Measurements from ENCODE around the gene DNM1. TPM values are rescaled to one million over a fixed set of nuclear protein-coding genes. Genes with fewer than 3 reads are reported as not detected.
"Not testable (repeated sequence)": the region's sequence is repeated elsewhere in the genome, so short reads cannot be mapped to it uniquely, and the experiment has no call there.

DNM1 gene
- total RNA-seq, 1 donor from 2014 or later: 52.7 TPM

GRCh38 chr9:128174062-128174461, 29.1 kb upstream of the DNM1 start:
- DNase-seq (ENCODE audit: low spot score) (no peak), ATAC-seq (no peak)
- intact Hi-C loops (cut with DNase I): no loop called here

- DNase-seq (ENCODE audit: low spot score) (no peak), ATAC-seq (no peak)
- intact Hi-C loops (cut with DNase I): no loop called here
Observed at GRCh38 chr9:128175102-128175563, 28.0 kb upstream of the DNM1 start.

- DNase-seq (ENCODE audit: low spot score) (no peak), ATAC-seq (no peak)
- intact Hi-C loops (cut with DNase I): no loop called here
Observed at GRCh38 chr9:128175726-128176125, 27.5 kb upstream of the DNM1 start.

- ATAC-seq: no peak
- DNase-seq (ENCODE audit: low spot score): no peak
- intact Hi-C loops (cut with DNase I): no loop called here
Observed at GRCh38 chr9:128178806-128179431, 24.3 kb upstream of the DNM1 start.

- intact Hi-C loops (cut with DNase I): no loop called here
- no peak for ATAC-seq
- no peak for DNase-seq (ENCODE audit: low spot score)
Observed at GRCh38 chr9:128180001-128180400, 23.2 kb upstream of the DNM1 start.

GRCh38 chr9:128180447-128180846, 22.7 kb upstream of the DNM1 start:
- peak; percentile 12 for ATAC-seq
- DNase-seq (ENCODE audit: low spot score): no peak
- intact Hi-C loops (cut with DNase I): no loop called here

- ATAC-seq; DNase-seq (ENCODE audit: low spot score); intact Hi-C loops (cut with DNase I): not testable (repeated sequence)
Observed at GRCh38 chr9:128181480-128181879, 21.7 kb upstream of the DNM1 start.

GRCh38 chr9:128182893-128183588, 20.1 kb upstream of the DNM1 start:
- ATAC-seq (no peak), DNase-seq (ENCODE audit: low spot score) (no peak)
- intact Hi-C loops (cut with DNase I): no loop called here

GRCh38 chr9:128185979-128186965, 16.9 kb upstream of the DNM1 start:
- DNase-seq (ENCODE audit: low spot score): no peak
- no peak for ATAC-seq
- intact Hi-C loops (cut with DNase I): no loop called here

- DNase-seq (ENCODE audit: low spot score) (no peak), ATAC-seq (no peak)
- intact Hi-C loops (cut with DNase I): no loop called here
Observed at GRCh38 chr9:128187361-128187760, 15.8 kb upstream of the DNM1 start.

- DNase-seq (ENCODE audit: low spot score) (no peak), ATAC-seq (no peak)
- intact Hi-C loops (cut with DNase I): no loop called here
Observed at GRCh38 chr9:128188209-128188608, 15.0 kb upstream of the DNM1 start.

- DNase-seq (ENCODE audit: low spot score) (no peak), ATAC-seq (no peak)
- intact Hi-C loops (cut with DNase I): no loop called here
Observed at GRCh38 chr9:128190013-128190412, 13.2 kb upstream of the DNM1 start.

- no peak for DNase-seq (ENCODE audit: low spot score)
- ATAC-seq: peak; percentile 1
- intact Hi-C loops (cut with DNase I): no loop called here
Observed at GRCh38 chr9:128190516-128191405, 12.4 kb upstream of the DNM1 start.

- peak; percentile 88 for DNase-seq (ENCODE audit: low spot score)
- peak; percentile 90 for ATAC-seq
- intact Hi-C loops (cut with DNase I): no loop called here
Observed at GRCh38 chr9:128191406-128192046, 11.7 kb upstream of the DNM1 start, which contains the start of gene CIZ1. Gene CIZ1 (minus strand): TSS chr9:128191572. CDS start chr9:128190857, 715 bp downstream.

GRCh38 chr9:128192601-128193371, 10.4 kb upstream of the DNM1 start:
- peak; percentile 92 for DNase-seq (ENCODE audit: low spot score)
- intact Hi-C loops (cut with DNase I): no loop called here

GRCh38 chr9:128193469-128194096, 9.6 kb upstream of the DNM1 start:
- ATAC-seq (no peak), DNase-seq (ENCODE audit: low spot score) (no peak)
- intact Hi-C loops (cut with DNase I): no loop called here

More at GRCh38 chr9:128192601-128193371, 10.4 kb upstream of the DNM1 start:
- ATAC-seq: peak; percentile 75

Data from sciatic nerve (tissue), 2 donors.